ENCODE measurements around the gene CCDC39. TPM values are rescaled to one million over a fixed set of nuclear protein-coding genes. Genes with fewer than 3 reads are reported as not detected.

Gene CCDC39
- total RNA-seq, 1 donor from 2014 or later: not detected

DNA sequence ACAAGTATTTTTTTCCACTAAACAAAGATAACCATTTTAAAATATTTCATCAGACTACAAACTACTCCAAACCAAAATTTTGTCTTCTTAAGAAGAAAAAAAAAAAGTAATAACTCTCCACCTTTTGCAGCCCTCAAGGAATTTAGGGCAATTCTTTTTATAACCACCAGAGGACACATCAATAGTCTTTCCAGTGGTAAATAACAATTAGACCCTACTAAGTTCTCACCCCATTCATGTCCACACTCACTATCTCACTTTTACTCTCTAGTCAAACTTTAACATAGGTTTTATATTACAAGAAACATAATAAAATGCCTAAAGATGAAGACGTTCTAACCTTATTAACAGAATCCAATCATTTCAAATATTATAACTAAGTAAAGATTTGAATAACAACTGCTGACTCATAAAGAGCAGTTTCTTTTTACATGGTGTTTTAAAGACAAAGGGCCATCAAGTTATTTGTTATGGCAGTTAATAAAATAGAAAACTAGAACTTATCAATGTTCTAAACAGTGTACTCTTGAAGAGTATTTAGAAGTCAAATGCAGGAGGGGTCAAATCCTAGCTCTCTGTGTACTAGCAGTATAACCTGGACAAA is 33.0 kb downstream of the CCDC39 start:
- no peak overlapping the region for H3K4me3 ChIP-seq
- H3K36me3 ChIP-seq: no peaks in the 10 kb centered on the region
- no peaks in the 10 kb centered on the region for H3K4me1 ChIP-seq
- H3K9me3 ChIP-seq: no peaks in the 10 kb centered on the region
- TF ChIP-seq, protein P1, sequence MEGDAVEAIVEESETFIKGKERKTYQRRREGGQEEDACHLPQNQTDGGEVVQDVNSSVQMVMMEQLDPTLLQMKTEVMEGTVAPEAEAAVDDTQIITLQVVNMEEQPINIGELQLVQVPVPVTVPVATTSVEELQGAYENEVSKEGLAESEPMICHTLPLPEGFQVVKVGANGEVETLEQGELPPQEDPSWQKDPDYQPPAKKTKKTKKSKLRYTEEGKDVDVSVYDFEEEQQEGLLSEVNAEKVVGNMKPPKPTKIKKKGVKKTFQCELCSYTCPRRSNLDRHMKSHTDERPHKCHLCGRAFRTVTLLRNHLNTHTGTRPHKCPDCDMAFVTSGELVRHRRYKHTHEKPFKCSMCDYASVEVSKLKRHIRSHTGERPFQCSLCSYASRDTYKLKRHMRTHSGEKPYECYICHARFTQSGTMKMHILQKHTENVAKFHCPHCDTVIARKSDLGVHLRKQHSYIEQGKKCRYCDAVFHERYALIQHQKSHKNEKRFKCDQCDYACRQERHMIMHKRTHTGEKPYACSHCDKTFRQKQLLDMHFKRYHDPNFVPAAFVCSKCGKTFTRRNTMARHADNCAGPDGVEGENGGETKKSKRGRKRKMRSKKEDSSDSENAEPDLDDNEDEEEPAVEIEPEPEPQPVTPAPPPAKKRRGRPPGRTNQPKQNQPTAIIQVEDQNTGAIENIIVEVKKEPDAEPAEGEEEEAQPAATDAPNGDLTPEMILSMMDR (IDR thresholded peaks at IDR 0.05): no peak
- no peak for DNase-seq (ENCODE audit: low spot score in 2 of 2)
- H3K27me3 ChIP-seq: no peaks in the 10 kb centered on the region
- intact Hi-C loops (cut with DNase I): no loop called here
- no peak overlapping the region for H3K27ac ChIP-seq

DNA sequence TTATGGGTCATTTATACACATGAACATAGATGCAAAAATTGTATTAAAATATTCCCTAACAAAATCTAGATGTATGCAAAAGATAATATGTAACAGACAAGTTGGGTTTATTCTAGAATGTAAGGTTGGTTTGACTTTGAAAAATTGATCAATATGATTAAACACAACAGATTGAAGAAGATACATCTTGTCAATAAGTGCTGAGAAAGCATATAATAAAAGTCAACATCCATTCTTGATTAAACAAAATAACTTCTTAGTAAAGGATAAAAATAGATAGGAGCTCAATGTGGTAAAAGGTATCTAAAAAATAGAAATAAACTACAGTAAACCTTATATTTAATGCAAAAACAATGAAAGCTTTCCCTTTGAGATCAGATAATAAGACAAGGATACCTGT is 38.3 kb downstream of the CCDC39 start:
- intact Hi-C loops (cut with DNase I): no loop called here
- TF ChIP-seq, protein P1 (IDR thresholded peaks at IDR 0.05): no peak
- no peak for DNase-seq (ENCODE audit: low spot score in 2 of 2)
- Histone ChIP-seq H3K36me3 (no peaks in the 10 kb centered on the region), H3K4me3 (no peak overlapping the region), H3K27me3 (no peaks in the 10 kb centered on the region), H3K4me1 (no peaks in the 10 kb centered on the region), H3K9me3 (no peaks in the 10 kb centered on the region), H3K27ac (no peak overlapping the region)

DNA sequence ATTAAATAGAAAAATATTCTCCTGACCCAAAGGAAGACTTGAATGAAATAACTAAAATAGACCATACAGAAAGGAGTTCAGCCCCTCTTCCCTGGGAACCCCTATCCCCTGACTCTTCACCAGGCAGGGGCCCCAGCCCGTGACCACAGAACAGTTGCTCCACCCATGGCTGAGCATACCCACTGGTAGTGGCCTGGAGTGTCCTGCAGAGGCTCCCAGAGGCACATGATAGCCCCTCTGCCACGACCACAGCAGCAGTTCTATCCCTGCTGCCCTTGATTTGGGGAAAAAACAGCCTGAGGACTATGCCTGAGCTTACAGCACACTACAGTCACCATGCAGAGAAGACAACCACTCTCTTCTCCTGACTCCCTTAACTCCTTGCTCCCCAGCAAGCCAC is 45.6 kb downstream of the CCDC39 start:
- Histone ChIP-seq H3K9me3 (no peaks in the 10 kb centered on the region), H3K4me1 (no peaks in the 10 kb centered on the region), H3K27ac (no peak overlapping the region), H3K27me3 (no peaks in the 10 kb centered on the region), H3K36me3 (no peaks in the 10 kb centered on the region), H3K4me3 (no peak overlapping the region)
- TF ChIP-seq, protein P1 (IDR thresholded peaks at IDR 0.05): no peak
- DNase-seq (ENCODE audit: low spot score in 2 of 2): no peak
- intact Hi-C loops (cut with DNase I): no loop called here

DNA sequence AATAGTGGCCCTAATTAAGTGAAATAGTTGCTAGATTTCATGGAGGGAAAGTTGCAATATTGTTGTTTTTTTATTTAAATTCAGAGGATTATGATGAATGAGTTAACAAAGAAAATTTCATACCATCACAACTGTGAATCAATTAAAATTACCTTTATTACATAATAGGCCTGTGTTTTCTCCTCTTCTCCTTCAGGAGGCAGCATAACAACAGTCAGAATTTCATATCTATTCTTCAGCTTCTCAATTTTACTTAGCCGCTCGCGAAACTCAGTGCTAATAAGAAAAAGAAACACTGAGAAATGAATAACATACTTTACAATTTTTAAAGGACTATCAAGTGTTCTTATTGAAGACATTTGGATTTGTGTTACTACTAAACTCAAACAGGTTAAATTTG is 48.0 kb downstream of the CCDC39 start:
- Histone ChIP-seq H3K27me3 (no peaks in the 10 kb centered on the region), H3K27ac (no peak overlapping the region), H3K9me3 (no peaks in the 10 kb centered on the region), H3K4me1 (no peaks in the 10 kb centered on the region), H3K4me3 (no peak overlapping the region), H3K36me3 (no peaks in the 10 kb centered on the region)
- DNase-seq (ENCODE audit: low spot score in 2 of 2): no peak
- intact Hi-C loops (cut with DNase I): no loop called here
- TF ChIP-seq, protein P1 (IDR thresholded peaks at IDR 0.05): no peak

DNA sequence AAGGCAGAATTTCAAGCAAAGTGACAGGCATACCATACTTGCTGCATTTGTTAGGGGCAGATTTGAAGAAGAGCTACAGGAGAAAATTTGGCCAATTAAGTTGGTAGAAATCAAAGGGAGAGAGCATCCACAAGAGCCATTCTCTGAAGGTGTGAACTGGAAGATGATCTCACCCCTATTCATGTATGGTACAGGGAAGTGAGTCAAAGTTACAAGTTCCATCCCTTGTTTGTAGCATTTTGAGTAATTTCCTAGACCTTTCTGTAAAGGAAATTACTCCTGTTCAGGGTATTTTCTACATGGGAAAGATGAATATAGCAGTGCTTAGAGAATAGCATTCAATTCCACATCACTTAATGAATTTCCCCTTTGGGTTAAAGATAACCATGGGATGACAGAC is 48.9 kb downstream of the CCDC39 start:
- Histone ChIP-seq H3K36me3 (no peaks in the 10 kb centered on the region), H3K27ac (no peak overlapping the region), H3K9me3 (no peaks in the 10 kb centered on the region), H3K4me3 (no peak overlapping the region), H3K27me3 (no peaks in the 10 kb centered on the region), H3K4me1 (no peaks in the 10 kb centered on the region)
- TF ChIP-seq, protein P1 (IDR thresholded peaks at IDR 0.05): no peak
- intact Hi-C loops (cut with DNase I): no loop called here
- no peak for DNase-seq (ENCODE audit: low spot score in 2 of 2)

DNA sequence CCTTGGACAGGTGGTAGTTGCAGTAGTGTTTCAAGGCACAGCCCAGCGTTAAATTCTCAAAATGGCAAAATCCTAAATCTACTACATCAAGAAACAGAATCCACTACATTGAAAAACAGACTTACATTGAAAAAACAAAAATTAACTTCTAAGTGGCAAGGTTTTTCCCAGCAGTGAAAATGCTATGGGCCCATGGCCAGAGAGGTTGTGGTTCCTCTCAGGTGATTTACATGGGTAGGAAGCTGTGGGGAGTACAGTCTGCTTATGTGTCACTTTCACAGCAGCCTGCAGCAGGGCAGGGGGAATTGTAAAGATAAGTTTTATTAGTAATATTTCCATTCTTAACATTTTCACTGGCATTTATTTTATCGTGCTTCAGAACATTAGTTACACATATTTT is 52.4 kb downstream of the CCDC39 start:
- H3K27me3 ChIP-seq: no peaks in the 10 kb centered on the region
- intact Hi-C loops (cut with DNase I): no loop called here
- TF ChIP-seq, protein P1 (IDR thresholded peaks at IDR 0.05): no peak
- H3K4me3 ChIP-seq: no peak overlapping the region
- no peak overlapping the region for H3K27ac ChIP-seq
- H3K4me1 ChIP-seq: no peaks in the 10 kb centered on the region
- no peaks in the 10 kb centered on the region for H3K9me3 ChIP-seq
- no peaks in the 10 kb centered on the region for H3K36me3 ChIP-seq
- no peak for DNase-seq (ENCODE audit: low spot score in 2 of 2)

Data from ascending aorta (tissue), 2 donors.